HFF-Myc (cell line): Measurements from ENCODE around the gene RIPK3.
A peak's percentile ranks its signal among the peaks of the same experiment; 100 is the strongest.

Source experiments
- DNase-seq: peaks from one replicate; pipeline ENCODE4 v3.0.0-alpha.2; 2011; ENCODE audit warnings: low read depth; ENCODE audit errors: extremely low read depth
- H3K4me3 ChIP-seq: replicated peaks from 2 replicates; pipeline ENCODE4 v1.5.1; 2011; ENCODE audit warnings: low read depth, mild to moderate bottlenecking, control low read depth, low read length
- TF ChIP-seq, protein P1 (sequence below): IDR thresholded peaks from 2 replicates; pipeline ENCODE4 v1.5.1; 2012; ENCODE audit warnings: mild to moderate bottlenecking, low read depth, low read length, control low read depth; ENCODE audit errors: missing control alignments

Gene RIPK3

DNA sequence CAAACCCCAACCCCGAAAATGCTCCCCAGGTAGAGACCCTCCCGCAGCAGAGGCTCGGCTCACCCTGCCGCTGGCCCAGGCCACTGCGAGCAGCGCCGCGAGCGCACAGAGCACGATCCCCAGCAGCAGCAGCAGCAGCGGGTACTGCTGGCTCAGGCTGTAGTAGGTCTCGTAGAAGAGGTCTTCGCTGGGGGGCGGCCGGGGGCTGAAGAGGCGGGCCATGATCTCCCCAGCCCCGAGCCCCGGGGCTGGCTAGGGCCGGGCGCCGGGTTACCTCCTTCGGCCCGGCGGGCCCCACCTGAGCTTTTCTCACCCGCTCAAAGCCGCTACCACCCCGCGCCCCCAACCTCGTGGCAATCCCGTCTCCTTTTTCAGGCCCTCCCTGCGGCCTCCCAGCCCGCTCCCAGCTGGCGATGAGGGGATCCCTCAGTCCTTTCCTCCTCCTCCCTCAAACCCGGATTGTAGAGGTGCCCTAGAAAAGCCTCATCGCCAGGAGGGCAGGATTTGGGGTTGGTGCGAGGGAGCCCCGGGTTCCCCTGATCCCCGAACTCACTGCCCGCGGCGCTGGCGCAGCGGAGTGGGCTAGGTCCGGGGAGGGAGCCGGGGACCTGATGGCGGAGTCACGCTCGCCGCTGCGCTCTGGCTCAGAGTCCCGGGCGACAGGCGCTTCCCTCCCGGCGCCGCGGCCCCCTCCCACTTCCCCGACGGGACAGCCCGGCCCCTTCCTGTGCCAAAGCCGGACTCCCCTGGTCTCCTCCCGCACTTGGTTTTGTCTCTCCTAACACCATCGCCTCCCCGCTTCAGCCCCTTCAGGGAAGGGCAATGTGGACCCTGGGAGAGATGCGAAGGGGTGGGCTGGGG lies 5.1 kb downstream of the RIPK3 start, which contains the start of gene ADCY4:
ADCY4 (minus strand) TSS at position 641 of the 861 bp plus-strand sequence; CDS start at position 222, 419 bp downstream.
- TF ChIP-seq, protein P1, sequence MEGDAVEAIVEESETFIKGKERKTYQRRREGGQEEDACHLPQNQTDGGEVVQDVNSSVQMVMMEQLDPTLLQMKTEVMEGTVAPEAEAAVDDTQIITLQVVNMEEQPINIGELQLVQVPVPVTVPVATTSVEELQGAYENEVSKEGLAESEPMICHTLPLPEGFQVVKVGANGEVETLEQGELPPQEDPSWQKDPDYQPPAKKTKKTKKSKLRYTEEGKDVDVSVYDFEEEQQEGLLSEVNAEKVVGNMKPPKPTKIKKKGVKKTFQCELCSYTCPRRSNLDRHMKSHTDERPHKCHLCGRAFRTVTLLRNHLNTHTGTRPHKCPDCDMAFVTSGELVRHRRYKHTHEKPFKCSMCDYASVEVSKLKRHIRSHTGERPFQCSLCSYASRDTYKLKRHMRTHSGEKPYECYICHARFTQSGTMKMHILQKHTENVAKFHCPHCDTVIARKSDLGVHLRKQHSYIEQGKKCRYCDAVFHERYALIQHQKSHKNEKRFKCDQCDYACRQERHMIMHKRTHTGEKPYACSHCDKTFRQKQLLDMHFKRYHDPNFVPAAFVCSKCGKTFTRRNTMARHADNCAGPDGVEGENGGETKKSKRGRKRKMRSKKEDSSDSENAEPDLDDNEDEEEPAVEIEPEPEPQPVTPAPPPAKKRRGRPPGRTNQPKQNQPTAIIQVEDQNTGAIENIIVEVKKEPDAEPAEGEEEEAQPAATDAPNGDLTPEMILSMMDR = no peak
- DNase-seq = no peak
- peak within 1 kb of the TSS; percentile 52 for H3K4me3 ChIP-seq

DNA sequence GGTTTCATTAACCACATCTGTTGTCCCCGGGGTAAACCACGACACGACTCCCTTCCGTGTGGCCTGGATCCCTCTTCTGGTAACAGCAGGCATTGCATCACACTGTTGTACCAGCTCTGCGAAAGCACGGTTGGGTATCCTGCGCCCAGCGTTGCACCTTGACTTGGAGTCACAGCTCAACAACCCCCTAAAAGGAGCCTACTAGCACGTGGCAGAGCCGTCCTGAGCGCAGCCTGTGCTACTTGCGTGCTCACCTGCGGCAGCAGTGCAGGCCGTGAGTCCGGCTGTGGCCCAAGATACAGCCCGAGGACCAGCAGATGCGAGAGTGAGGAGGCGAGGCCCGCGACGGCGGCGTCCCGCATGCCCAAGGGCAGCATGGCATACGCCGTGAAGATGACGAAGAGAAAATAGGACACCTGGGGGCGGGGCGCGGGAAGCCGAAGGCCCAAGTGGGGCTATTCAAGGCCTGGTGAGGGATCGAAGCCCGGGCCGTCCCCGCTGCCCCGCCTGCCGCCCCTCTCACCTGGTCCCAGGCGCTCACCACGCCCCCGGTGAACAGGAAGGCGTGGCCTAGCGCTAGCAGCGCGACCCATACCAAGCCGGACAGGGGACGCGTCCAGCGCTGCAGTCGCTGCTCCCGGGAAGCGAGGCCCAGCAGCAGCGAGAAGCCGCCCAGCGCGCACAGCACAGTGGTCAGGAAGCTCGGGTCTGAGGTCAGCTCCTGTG lies 7.4 kb downstream of the RIPK3 start:
- no peak for DNase-seq
- TF ChIP-seq, protein P1 = peak; percentile 74
- no peak overlapping the region for H3K4me3 ChIP-seq

DNA sequence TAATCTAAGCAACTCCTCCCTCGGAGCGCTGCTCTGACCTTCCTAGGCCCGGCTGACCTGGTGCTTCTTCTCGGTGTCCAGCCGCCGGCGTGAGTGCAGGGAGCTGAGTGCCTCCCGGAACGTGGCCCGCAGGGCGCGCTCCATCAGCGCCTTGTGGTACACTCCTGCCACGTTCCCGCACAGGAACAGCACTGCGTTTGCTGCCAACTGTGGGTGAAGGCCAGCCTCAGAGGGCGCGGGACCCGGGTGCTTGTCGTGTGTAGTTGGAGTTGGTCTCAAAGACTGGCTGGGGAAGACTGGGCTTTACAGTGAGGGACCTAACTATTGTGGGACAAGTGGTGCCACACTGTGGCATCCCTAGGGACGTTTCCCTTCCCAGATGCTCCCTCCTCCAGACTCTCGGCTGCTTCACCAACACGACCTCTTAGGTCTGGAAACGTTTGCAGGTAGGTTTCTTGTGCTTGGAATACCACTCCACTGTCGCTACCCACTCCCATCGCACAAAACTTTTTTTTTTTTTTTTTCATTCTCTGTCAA lies 8.0 kb downstream of the RIPK3 start:
- no peak for DNase-seq
- TF ChIP-seq, protein P1 = no peak
- no peak overlapping the region for H3K4me3 ChIP-seq

DNA sequence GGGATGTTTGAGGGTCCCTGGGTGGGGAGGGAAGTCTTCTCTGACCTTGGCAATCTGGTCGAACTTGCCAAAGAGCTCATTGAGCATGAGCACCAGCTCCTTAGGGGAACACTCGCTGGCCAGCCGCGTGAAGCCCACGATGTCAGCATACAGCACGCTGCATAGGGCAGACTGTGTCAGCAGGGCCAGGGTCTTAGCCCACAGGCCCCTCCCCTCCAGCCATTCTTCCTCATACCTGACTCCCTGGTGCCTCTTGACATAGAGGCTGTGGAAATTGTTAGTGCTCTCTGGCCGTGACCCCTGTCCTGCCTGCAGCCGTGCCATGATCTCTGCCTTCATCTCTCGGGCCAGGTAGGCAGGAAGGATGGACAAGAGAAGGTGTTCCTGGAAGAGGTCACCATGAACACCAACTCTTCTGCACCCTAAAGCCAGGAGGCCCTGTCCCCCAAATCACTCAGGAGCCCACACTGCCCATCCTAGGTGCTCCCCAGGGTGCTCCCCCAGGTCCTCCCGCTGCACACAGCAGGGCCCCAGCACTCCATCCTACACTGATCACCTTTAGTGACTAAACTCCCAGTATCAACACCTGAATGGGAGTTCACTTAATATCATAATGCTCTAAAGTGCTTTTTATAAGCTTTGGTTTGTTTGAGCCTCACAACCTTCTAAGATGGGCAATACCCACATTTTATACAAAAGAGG lies 8.7 kb downstream of the RIPK3 start:
- H3K4me3 ChIP-seq = no peak overlapping the region
- TF ChIP-seq, protein P1 = no peak
- no peak for DNase-seq

DNA sequence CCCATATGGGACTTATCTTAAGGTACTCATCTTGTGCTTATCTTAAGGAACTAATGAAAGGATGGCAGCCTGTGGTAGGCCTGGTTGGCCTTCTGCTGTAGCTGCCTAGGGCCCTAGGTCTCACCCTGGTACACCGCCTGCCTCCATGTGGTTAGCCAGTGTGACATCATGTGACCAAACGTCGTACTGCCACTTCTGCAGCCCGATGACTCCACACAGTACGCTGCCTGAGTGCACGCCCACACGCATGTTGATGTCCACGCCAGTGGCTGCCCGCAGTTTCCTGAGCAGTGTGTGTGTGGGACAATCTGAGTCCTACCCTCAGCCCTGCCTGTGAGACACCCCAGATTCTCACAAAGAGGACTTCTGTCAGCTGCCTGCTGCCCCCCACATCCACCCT lies 10.1 kb downstream of the RIPK3 start:
- no peak overlapping the region for H3K4me3 ChIP-seq
- TF ChIP-seq, protein P1 = no peak
- DNase-seq = no peak

DNA sequence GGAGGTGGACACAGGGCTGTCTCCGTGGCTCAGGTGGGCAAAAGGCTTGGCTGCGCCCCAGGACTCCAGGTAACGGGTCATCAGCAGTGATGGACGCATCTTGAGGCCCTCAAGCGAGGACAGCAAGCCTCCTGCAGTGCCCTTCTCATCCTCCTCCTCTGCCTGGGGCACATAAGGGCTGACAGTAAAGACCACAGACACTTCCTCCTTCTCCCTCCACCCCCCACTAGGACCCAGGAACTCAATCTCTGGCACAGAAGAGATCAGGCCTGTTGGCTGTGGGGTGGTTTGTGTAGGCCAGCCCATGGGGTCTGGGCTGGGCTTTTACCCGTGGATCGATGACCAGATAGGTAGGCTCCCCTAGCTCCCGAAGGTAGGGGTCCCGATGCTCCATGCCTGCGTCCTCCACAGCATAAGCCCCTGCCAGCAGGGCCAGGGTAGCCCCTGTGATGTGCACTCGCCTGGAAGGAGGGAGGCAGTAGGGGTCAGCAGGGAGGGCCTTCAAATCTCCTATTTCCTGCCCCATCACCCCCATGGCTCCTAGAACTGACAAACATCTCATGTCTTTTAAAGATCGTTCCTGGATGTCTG lies 10.6 kb downstream of the RIPK3 start:
- no peak for DNase-seq
- TF ChIP-seq, protein P1 = no peak
- no peak overlapping the region for H3K4me3 ChIP-seq
